Activated effector memory CD4-positive, alpha-beta T cell treated with Interleukin-2 at 50 U/mL for 16 hours (primary cell): Measurements from ENCODE around the gene POTEE.
"Not testable (repeated sequence)": the region's sequence is repeated elsewhere in the genome, so short reads cannot be mapped to it uniquely, and the experiment has no call there.

Experiments used
- DNase-seq: peaks from one replicate; pipeline ENCODE4 v3.0.0-alpha.2; 2020

Gene POTEE

DNA sequence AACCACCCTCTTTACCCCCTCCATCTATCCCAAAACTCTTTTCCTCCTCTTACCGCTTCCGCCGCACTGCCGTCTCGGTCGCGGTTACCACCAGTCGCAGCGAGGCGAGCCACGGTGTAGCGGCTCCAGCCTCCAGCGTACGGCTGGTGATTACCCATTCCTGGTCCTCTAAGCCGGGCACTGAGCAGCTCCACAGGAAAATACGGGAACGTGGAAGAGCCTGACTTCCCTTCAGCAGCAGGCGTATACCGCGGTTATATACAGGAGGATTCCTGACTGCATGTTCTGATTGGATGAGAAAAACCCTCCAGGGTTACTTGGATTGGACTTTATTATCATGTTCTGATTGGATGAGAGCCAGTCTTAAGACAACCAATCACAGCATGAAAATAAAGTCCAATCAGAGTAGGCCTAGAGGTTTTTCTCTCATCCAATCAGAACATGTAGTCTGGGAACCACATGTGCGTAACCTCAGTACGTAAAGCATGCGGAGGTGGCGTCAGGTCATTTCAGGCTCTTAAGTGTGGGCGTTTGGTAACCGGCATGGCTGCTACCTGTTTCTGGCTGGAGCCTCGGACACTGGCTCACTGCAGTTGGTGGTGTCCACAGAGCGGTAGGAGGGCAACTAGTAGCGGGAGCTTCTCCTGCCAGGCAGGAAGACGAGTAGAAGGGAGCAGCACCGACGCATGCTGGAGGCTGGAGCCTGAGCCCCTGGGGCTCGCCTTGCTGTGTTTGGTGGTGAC, at the start of gene POTEE:
Gene POTEE, plus strand, starts transcription at position 507 of the 743 bp plus-strand sequence. CDS start 8,867 bp downstream, outside the sequence.
- DNase-seq = not testable (repeated sequence)

GRCh38 chr2:131165562-131165961, 43.8 kb upstream of the POTEE start:
- DNase-seq = not testable (repeated sequence)

- no peak for DNase-seq
Observed at GRCh38 chr2:131168538-131168937, 40.8 kb upstream of the POTEE start.

DNA sequence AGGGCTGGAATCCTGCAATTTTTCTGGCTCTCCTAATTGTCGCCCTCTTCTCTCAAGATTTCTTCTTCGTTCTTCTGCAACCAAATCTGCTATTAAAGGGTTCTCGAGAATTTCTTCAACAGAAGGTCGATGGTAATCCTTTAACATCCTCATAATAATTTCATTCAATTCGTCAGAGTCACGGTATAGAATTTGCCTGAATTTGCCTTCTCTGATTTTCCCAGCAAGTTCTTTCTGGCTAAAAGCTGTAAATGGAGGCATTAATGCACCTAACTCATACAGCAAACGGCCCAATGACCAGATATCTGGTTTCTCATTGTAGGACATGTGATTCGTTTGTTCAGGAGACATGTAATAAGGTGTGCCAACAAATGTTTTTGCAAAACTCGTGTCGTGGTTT, 31.3 kb upstream of the POTEE start:
- not testable (repeated sequence) for DNase-seq

DNA sequence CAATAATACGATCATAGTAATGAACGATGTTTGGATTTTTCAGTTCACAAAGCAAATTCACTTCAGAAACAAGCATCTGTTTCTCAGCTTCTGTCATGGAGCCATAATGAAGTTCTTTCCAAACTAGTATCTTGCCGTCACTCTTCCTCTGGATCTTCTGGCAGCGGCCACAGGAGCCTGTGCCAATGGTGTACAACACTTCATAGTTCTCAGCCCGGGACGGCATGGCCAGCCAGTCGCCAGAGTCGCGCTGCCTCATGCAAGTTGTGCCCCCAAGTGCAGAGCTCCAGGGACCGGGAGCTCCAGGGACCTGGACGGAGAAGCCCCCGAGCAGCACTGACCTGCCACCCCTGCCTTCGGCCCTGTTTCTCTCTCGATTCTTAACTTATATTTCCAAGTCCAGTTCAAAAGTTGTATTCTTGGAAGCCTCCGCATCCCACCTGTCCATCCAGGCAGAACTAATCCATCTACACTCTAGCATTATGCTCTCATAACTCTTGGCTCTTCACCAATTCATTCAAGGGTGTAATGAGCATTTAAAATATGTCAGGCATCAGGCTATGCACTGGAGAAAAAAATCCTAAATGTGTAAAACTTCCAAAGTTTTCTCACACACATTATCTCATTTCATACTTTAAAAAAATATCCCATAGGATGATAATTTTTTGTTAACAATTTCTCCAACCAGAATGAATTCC, 30.5 kb upstream of the POTEE start:
- not testable (repeated sequence) for DNase-seq

DNA sequence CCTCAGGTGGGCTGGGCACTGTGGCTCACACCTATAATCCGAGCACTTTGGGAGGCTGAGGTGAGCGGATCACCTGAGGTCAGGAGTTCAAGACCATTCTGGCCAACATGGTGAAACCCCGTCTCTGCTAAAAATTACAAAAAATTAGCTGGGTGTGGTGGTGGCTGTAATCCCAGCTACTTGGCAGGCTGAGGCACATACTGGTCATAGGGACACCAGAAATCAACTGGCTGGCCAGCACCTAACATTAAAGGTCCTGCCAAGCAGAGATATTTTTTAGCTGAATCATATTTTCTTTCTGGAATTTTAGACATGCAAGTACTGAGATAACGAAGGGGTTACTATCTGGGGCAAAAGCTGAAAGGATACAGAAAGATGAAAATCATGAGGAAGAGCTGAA, 27.9 kb upstream of the POTEE start:
- DNase-seq = not testable (repeated sequence)

GRCh38 chr2:131193421-131193820, 15.9 kb upstream of the POTEE start:
- DNase-seq = not testable (repeated sequence)

DNA sequence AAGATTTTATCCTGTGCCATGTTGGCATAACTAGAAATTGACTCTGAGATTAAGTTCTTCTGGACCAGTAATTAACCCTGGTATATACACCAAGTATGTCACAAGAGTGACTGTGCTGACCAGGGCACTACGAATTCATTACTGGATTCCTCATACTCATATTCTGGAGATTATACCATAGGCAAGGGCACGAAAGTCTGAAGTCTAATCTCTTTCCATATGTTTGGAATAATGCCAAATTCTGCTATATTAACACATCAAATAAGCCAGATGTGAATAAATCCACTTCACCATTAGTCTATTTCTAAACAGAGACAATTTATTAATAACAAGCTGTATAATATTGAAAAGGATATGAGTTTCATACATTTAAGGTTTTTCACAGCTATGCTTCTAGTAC, 13.2 kb upstream of the POTEE start:
- not testable (repeated sequence) for DNase-seq

- no peak for DNase-seq
Observed at GRCh38 chr2:131201098-131201497, 8.2 kb upstream of the POTEE start.

GRCh38 chr2:131207839-131208238, 1.5 kb upstream of the POTEE start:
- not testable (repeated sequence) for DNase-seq

DNA sequence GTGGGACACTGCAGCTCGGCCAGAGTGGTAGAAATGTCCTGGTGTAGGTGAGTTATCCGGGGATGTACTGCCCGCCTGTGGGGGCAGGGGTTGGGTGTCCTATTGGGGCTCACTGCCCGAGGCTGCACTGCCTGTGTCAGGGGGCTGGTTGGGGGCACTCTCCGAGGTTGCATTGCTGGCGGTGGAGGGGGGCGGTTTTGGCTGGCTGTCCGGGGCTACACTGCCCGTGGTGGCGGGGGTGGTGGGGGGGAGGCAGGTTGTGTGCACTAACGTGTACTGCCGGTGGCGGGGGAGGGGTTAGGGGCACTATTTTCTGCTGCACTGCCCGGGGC, 403 bp downstream of the POTEE start:
- not testable (repeated sequence) for DNase-seq

- DNase-seq = not testable (repeated sequence)
Observed at GRCh38 chr2:131210434-131211211, 1.3 kb downstream of the POTEE start.

DNA sequence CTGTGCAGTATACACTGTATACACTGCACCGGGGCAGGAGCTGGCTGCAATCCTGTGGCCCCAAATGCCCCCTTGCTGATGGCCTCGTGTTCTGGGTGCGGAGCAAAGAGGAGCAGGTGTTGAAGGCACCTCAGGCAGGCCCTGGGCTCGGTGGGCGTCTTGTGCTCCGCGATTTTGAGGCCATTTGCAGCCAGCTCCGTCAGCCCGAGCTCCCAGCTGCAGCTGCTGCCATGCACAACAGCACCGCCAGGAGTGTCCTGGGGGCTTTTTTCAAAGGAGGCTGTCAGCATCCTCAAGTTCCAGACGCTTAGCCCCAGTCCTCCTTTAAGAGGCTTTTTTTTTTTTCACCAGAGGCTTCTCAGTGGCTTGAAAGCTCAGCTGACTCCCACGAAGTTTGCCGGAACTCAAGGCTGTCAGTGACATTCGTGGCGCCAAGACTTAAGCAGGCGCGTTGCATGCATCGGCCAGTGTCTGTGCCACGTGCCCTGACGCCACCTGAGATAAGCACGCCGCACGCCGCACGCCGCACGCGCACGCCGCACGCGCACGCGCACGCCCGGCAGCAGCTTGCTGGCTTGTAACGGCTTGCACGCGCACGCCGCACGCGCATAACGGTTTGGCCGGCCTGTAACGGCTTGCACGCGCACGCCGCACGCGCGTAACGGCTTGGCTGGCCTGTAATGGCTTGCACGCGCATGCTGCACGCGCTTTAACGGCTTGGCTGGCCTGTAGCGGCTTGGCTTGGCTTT, 8.1 kb downstream of the POTEE start:
- DNase-seq = not testable (repeated sequence)

GRCh38 chr2:131235543-131236449, 26.5 kb downstream of the POTEE start:
- DNase-seq = not testable (repeated sequence)
